Neural cell (in vitro differentiated cells): ENCODE measurements around the gene SLC25A34.

Experiments used
- EP300 ChIP-seq: fragments of 450-650 bp; conservative IDR thresholded peaks from 2 replicates; pipeline ENCODE4 v1.6.1; 2014; ENCODE audit warnings: antibody characterized with exemption, mild to moderate bottlenecking, moderate library complexity; ENCODE audit not compliant: poor library complexity, severe bottlenecking
- EZH2 ChIP-seq: fragments of 200-600, 300-800 bp; shearing (Covaris generic), sonication (generic); IDR thresholded peaks from 2 replicates; pipeline ENCODE4 v1.6.1; 2014; ENCODE audit warnings: antibody characterized with exemption, low read length, borderline replicate concordance, mild to moderate bottlenecking; ENCODE audit not compliant: insufficient read depth, poor library complexity, severe bottlenecking
- MXI1 ChIP-seq: fragments of 450-650 bp; conservative IDR thresholded peaks from 2 replicates; pipeline ENCODE4 v1.6.1; 2014; ENCODE audit warnings: antibody characterized with exemption, mild to moderate bottlenecking; ENCODE audit not compliant: poor library complexity, severe bottlenecking
- POLR2AphosphoS5 ChIP-seq: IDR thresholded peaks from 2 replicates; pipeline ENCODE4 v1.6.1; 2012
- RAD21 ChIP-seq: fragments of 450-650 bp; conservative IDR thresholded peaks from 2 replicates; pipeline ENCODE4 v1.6.1; 2014; ENCODE audit warnings: antibody characterized with exemption, mild to moderate bottlenecking, moderate library complexity
- TF ChIP-seq, protein P1 (sequence below): fragments of 450-650 bp; IDR thresholded peaks from 2 replicates; pipeline ENCODE4 v1.5.1; 2014; ENCODE audit warnings: antibody characterized with exemption, mild to moderate bottlenecking, moderate library complexity; ENCODE audit not compliant: poor library complexity, severe bottlenecking

DNA sequence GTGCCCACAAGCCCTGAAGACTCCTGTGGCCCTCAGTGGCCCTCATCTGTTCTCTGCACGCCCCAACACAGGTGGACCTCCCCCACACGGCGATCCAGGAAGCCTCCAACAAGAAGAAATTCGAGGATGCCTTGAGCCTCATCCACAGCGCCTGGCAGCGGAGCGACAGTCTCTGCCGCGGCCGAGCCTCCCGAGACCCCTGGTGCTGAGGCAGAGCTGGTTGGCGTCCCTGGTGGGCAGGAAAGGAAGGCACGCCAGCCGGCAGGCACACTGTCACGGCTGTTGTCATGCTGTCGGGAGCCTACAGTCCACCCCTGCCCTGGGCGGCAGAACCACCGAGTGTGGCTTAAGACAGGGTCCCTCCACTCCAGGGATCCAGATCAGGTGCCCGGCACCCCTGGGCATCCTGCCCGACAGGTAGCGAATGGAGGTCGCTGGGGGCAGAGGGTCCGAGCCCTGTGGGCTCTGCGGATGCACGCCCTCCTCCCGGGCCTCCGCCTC lies 2.3 kb upstream of the SLC25A34 start:
- TF ChIP-seq EP300 (no peak), RAD21 (no peak), MXI1 (no peak), EZH2 (no peak), POLR2AphosphoS5 (no peak)
- TF ChIP-seq, protein P1, sequence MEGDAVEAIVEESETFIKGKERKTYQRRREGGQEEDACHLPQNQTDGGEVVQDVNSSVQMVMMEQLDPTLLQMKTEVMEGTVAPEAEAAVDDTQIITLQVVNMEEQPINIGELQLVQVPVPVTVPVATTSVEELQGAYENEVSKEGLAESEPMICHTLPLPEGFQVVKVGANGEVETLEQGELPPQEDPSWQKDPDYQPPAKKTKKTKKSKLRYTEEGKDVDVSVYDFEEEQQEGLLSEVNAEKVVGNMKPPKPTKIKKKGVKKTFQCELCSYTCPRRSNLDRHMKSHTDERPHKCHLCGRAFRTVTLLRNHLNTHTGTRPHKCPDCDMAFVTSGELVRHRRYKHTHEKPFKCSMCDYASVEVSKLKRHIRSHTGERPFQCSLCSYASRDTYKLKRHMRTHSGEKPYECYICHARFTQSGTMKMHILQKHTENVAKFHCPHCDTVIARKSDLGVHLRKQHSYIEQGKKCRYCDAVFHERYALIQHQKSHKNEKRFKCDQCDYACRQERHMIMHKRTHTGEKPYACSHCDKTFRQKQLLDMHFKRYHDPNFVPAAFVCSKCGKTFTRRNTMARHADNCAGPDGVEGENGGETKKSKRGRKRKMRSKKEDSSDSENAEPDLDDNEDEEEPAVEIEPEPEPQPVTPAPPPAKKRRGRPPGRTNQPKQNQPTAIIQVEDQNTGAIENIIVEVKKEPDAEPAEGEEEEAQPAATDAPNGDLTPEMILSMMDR: no peak
